Uterus (tissue), 4 donors: ENCODE results near the gene OPTC. TPM values are rescaled to one million over a fixed set of nuclear protein-coding genes. Genes with fewer than 3 reads are reported as not detected.

Experiments used
- DNase-seq, 2 donors: peaks; one replicate each; pipeline ENCODE4 v3.0.0-alpha.2; 2019 to 2020
- H3K27ac ChIP-seq, 2 donors: fragments of 200-600 bp; sonication (generic); 1 replicate in 1 of 2; 2 replicates in 1 of 2; pipeline ENCODE4 v1.5.1; 2016 to 2018
- H3K27me3 ChIP-seq, 2 donors: fragments of 200-600 bp; sonication (generic); one replicate each; pipeline ENCODE4 v1.5.1; 2018 to 2019; ENCODE audit warnings: control low read depth in 1 of 2
- H3K36me3 ChIP-seq, 2 donors: fragments of 200-600 bp; sonication (generic); one replicate each; pipeline ENCODE4 v1.5.1; 2019; ENCODE audit warnings: control low read depth in 1 of 2
- H3K4me1 ChIP-seq, 2 donors: fragments of 200-600 bp; sonication (generic); one replicate each; pipeline ENCODE4 v1.5.1; 2018 to 2019; ENCODE audit warnings: control low read depth in 1 of 2
- H3K4me3 ChIP-seq, 2 donors: fragments of 200-600 bp; sonication (generic); 1 replicate in 1 of 2; 2 replicates in 1 of 2; pipeline ENCODE4 v1.5.1; 2018 to 2019; ENCODE audit warnings: mild to moderate bottlenecking in 1 of 2
- H3K9me3 ChIP-seq, 2 donors: fragments of 200-600 bp; sonication (generic); one replicate each; pipeline ENCODE4 v1.5.1; 2019; ENCODE audit warnings: control low read depth in 1 of 2
- CTCF ChIP-seq, 4 experiments: fragments of 200-600 bp in 2 of 4; fragments of 450-650 bp in 2 of 4; sonication (generic) in 2 of 4; IDR thresholded peaks; one replicate each; pipeline ENCODE4 v1.5.1; 2016 to 2019; ENCODE audit warnings: antibody characterized with exemption in 4 of 4, mild to moderate bottlenecking in 2 of 4, moderate library complexity in 1 of 4
- POLR2A ChIP-seq, 2 donors: fragments of 450-650 bp; IDR thresholded peaks; one replicate each; pipeline ENCODE4 v1.6.1; 2016; ENCODE audit warnings: antibody characterized with exemption in 2 of 2, mild to moderate bottlenecking in 1 of 2, moderate library complexity in 1 of 2
- intact Hi-C: fragments of 100-400 bp; cut with DNase I; formaldehyde crosslinking; loops from one replicate; pipeline ENCODE4 v1.15.1; 2023; ENCODE audit warnings: low total_unique reads
- total RNA-seq, 4 donors: library from RNA; depleted of rRNA in 3 of 4; stranded (reverse); fragments of >200 nt in 3 of 4; gene quantifications; one replicate each; pipeline versions ENCODE4 v1.1.0 to v1.2.4, GENCODE V29; 2014 to 2023
- donor health status: DM: yes; HTN: yes; CAD: no.

OPTC gene
- total RNA-seq, 4 donors from 2014 or later, result not detected

- TF ChIP-seq CTCF (IDR thresholded peaks at IDR 0.05) (no peak), POLR2A (IDR thresholded peaks at IDR 0.05) (no peak)
- no peak for DNase-seq
Observed at GRCh38 chr1:203521812-203522211, 27.9 kb downstream of the OPTC start.

GRCh38 chr1:203522237-203522636, 28.3 kb downstream of the OPTC start:
- no peaks in the 10 kb centered on the region for H3K36me3 ChIP-seq
- no peak for DNase-seq
- H3K27me3 ChIP-seq, result no peaks in the 10 kb centered on the region
- no peak overlapping the region for H3K4me3 ChIP-seq
- H3K9me3 ChIP-seq, result no peaks in the 10 kb centered on the region
- intact Hi-C loops, result no loop called here
- no peak for TF ChIP-seq POLR2A (IDR thresholded peaks at IDR 0.05)
- TF ChIP-seq CTCF (IDR thresholded peaks at IDR 0.05), result no peak
- peak overlapping the region; percentile 71 to 74 for H3K27ac ChIP-seq
- peaks cover 0 to 6% of the 10 kb centered on the region in 2 donors for H3K4me1 ChIP-seq

More at GRCh38 chr1:203521812-203522211, 27.9 kb downstream of the OPTC start:
- Histone ChIP-seq H3K27ac (peak overlapping the region; percentile 71 to 74), H3K9me3 (no peaks in the 10 kb centered on the region), H3K36me3 (no peaks in the 10 kb centered on the region), H3K4me1 (peaks cover 0 to 6% of the 10 kb centered on the region in 2 donors), H3K4me3 (no peak overlapping the region), H3K27me3 (no peaks in the 10 kb centered on the region)
- intact Hi-C loops, result no loop called here

DNA sequence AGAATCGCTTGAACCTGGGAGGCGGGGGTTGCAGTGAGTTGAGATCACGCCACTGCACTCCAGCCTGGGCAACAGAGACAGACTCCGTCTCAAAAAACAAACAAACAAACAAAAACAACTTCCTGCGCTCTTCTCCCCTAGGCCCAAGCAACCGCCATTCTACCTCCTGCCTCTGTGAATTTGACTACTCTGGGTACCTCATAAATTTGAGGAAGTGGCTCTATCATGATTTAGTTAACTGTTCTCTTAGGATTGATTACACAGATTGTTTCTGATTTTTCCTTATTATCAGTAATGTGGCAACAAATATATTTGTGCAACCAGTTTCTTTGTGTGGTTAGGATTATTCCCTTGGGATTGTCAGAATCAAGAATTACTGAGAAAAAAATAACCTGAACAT, 29.7 kb downstream of the OPTC start:
- no peak for DNase-seq
- no peaks in the 10 kb centered on the region for H3K27me3 ChIP-seq
- TF ChIP-seq CTCF (IDR thresholded peaks at IDR 0.05) (no peak), POLR2A (IDR thresholded peaks at IDR 0.05) (no peak)
- intact Hi-C loops, result no loop called here
- no peak overlapping the region for H3K4me3 ChIP-seq
- H3K9me3 ChIP-seq, result no peaks in the 10 kb centered on the region
- no peaks in the 10 kb centered on the region for H3K36me3 ChIP-seq
- H3K27ac ChIP-seq, result peak overlapping the region in 1 of 2 donors; percentile 70
- peaks cover 0 to 6% of the 10 kb centered on the region in 2 donors for H3K4me1 ChIP-seq

- no peaks in the 10 kb centered on the region for H3K9me3 ChIP-seq
- H3K27ac ChIP-seq, result peak overlapping the region; percentile 70 to 72
- DNase-seq, result no peak
- H3K4me1 ChIP-seq, result peaks cover 0 to 6% of the 10 kb centered on the region in 2 donors
- H3K4me3 ChIP-seq, result no peak overlapping the region
- H3K27me3 ChIP-seq, result no peaks in the 10 kb centered on the region
- TF ChIP-seq POLR2A (IDR thresholded peaks at IDR 0.05) (no peak), CTCF (IDR thresholded peaks at IDR 0.05) (no peak)
- intact Hi-C loops, result no loop called here
- no peaks in the 10 kb centered on the region for H3K36me3 ChIP-seq
Observed at GRCh38 chr1:203524152-203524551, 30.2 kb downstream of the OPTC start.

DNA sequence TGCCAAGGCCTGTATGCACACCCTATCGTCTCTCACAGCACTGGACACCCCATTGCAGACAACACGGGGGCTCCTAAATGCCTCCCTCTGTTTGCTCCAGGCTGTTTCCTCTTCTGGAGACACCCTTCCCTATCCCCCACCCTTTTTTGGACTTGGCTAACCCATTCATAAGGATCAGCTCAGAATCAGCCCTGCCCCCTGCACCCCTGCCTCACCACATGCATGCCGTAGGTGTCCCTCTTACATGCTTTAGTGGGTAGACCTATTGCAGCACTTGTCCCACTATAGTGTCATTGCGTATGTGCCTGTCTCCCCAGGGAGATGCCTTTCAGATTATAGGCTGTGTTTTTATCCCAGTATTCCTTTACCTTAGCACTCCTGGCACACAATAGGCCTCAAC, 30.9 kb downstream of the OPTC start:
- Histone ChIP-seq H3K4me3 (no peak overlapping the region), H3K27me3 (no peaks in the 10 kb centered on the region), H3K36me3 (no peaks in the 10 kb centered on the region), H3K9me3 (no peaks in the 10 kb centered on the region), H3K27ac (peak overlapping the region; percentile 70 to 72), H3K4me1 (peaks cover 0 to 6% of the 10 kb centered on the region in 2 donors)
- intact Hi-C loops, result no loop called here
- no peak for DNase-seq
- no peak for TF ChIP-seq CTCF (IDR thresholded peaks at IDR 0.05)
